ENCODE results near the gene TMX3.

The TMX3 gene

GRCh38 chr18:68714712-68715496 lies at the start of gene TMX3:
TMX3 (minus strand) TSS chr18:68715108; CDS start chr18:68714981, 127 bp downstream.
- peak; percentile 92 for DNase-seq (ENCODE audit: low spot score)

GRCh38 chr18:68764016-68764415 lies 49.1 kb upstream of the TMX3 start:
- no peak for DNase-seq (ENCODE audit: low spot score)

- no peak for DNase-seq (ENCODE audit: low spot score)
Measured at GRCh38 chr18:68763083-68763482, 48.2 kb upstream of the TMX3 start.

- no peak for DNase-seq (ENCODE audit: low spot score)
Measured at GRCh38 chr18:68759308-68759707, 44.4 kb upstream of the TMX3 start.

GRCh38 chr18:68757126-68757525 lies 42.2 kb upstream of the TMX3 start:
- no peak for DNase-seq (ENCODE audit: low spot score)

DNA sequence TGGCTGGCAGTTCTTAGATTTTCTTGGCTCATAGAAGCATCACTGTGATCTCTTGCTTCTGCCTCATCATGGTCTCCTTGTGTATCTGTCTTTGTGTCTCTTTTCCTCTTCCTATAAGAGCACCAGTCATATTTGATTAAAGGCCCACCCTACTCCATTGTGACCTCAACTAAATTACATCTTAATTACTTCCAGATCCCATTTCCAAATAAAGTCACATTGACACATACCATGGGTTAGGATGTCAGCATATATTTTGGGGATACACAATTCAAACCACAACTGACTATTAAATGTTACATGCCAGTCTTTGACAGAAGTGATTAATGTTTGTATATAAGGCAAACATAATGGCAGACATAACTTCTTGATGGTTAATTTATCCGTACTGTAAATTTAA lies 27.3 kb upstream of the TMX3 start:
- DNase-seq (ENCODE audit: low spot score): no peak

- DNase-seq (ENCODE audit: low spot score): no peak
Measured at GRCh38 chr18:68740966-68741365, 26.1 kb upstream of the TMX3 start.

- no peak for DNase-seq (ENCODE audit: low spot score)
Measured at GRCh38 chr18:68739462-68739861, 24.6 kb upstream of the TMX3 start.

DNA sequence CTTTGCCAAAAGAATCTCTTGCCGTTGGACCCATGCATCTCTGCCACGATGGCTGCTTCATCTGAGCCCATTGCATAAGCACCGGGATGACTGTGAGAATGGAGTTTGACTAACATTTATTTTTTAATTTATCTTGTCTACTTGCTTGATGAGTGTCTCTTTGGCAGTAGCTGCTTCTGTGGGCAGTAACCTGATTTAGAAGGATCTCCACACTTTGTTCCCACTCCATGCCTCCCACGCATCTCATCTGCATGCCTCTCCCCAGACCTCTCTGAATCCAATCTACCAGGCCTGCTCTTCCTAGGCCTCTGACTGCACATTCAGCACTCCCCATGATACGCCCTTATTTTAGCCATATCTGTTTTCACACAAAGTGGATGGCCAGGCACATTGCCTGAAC lies 23.7 kb upstream of the TMX3 start:
- DNase-seq (ENCODE audit: low spot score): no peak

- peak; percentile 45 for DNase-seq (ENCODE audit: low spot score)
Measured at GRCh38 chr18:68735483-68736343, 20.8 kb upstream of the TMX3 start.

GRCh38 chr18:68734308-68734707 lies 19.4 kb upstream of the TMX3 start:
- no peak for DNase-seq (ENCODE audit: low spot score)

DNA sequence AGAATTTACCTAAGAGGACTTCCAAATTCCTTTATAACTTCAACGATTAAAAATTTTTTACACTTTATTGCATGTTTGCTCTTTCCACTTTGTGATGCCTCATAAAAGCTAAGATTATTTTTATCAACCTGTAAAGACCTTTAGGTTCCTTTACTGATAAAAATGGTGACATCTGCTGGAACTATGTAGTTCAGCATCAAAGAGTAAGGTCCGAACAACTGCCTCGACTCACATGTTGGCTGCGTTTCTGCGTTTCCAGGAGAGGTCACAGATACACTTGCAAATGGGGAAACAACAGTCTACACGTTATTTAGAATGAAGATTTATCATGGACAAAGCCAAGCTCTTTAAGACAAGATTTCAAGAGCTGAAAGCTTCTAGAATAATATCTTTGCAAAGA lies 18.8 kb upstream of the TMX3 start:
- no peak for DNase-seq (ENCODE audit: low spot score)

DNA sequence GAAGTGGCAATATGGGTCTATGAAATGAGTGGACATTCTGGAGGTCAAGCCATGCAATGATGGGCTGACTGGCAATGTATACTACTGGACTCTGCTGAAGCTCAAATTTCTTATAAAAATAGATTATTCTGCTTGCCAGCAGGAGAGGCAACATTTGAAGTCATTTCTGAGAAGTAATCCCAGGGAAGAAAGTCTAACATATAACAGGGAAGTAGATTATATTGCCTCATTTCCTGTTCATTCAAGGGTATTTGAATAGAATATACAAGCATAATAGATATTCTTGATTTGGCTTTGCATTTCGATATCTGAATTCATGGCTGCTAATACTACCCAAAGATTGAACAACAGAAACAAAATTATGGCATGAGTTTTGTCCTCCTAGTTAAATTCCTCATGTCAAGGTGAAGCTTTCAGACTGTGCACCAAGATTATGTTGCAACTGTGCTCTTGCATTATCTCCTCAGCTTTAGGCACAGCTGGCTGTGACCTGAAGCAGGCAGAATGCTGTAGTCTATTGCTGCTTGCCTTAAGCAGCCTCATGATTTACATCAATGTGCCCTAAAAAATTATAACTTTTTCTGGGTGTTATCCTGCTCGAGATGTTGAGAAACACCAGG lies 13.3 kb upstream of the TMX3 start:
- DNase-seq (ENCODE audit: low spot score): no peak

DNA sequence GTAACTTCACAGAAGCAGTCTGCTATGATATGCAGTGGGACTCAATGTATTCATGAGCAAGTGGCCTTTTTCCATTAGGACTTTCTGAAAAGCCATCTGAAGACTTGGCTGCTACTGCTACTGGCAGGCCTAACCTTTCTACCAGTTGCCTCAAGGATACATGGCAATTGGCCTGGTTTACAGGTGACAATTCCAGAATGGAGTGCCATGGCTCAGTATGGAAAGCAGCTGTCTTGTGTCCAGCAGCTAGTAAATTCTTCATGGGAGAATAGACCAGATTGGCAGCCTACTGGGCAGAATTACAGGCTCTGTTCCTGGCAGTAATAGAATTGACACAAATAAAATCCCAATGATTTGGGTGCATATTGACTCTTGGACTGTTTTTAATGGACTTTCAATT lies 12.6 kb upstream of the TMX3 start:
- no peak for DNase-seq (ENCODE audit: low spot score)

- no peak for DNase-seq (ENCODE audit: low spot score)
Measured at GRCh38 chr18:68725346-68725745, 10.4 kb upstream of the TMX3 start.

DNA sequence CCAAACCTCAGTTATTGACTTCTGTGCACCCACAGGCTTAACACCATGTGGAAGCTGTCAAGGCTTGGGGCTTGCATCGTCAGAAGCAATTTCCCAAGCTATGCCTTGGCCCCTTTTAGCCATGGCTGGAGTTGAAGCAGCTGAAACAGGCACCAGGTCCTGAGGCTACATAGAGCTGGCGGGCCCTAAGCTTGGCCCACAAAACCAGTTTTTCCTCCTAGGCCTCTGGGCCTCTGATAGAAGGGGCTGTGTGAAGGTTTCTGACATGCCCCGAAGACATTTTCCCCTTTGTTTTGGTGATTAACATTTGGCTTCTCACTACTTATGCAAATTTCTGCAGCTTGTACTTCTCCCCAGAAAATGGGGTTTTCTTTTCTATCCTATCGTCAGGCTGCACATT lies 9.1 kb upstream of the TMX3 start:
- no peak for DNase-seq (ENCODE audit: low spot score)

DNA sequence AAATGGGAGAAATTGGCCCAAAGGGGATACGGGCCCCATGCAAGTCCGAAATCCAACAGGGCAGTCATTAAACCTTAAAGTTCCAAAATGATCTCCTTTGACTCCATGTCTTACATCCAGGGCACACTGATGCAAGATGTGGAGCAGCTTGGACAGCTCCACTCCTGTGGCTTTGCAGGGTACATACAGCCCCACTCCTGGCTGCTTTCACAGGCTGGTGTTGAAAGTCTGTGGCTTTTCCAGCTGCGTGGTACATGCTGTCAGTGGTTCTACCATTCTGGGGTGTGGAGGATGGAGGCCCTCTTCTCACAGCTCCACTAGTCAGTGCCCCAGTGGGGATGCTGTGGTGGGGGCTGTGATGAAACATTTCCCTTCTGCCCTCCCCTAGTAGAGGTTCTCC lies 8.6 kb upstream of the TMX3 start:
- DNase-seq (ENCODE audit: low spot score): no peak

- DNase-seq (ENCODE audit: low spot score): no peak
Measured at GRCh38 chr18:68722821-68723220, 7.9 kb upstream of the TMX3 start.

- peak; percentile 58 for DNase-seq (ENCODE audit: low spot score)
Measured at GRCh38 chr18:68721681-68722583, 7.0 kb upstream of the TMX3 start.

GRCh38 chr18:68714366-68714711 lies 569 bp downstream of the TMX3 start:
- no peak for DNase-seq (ENCODE audit: low spot score)

DNA sequence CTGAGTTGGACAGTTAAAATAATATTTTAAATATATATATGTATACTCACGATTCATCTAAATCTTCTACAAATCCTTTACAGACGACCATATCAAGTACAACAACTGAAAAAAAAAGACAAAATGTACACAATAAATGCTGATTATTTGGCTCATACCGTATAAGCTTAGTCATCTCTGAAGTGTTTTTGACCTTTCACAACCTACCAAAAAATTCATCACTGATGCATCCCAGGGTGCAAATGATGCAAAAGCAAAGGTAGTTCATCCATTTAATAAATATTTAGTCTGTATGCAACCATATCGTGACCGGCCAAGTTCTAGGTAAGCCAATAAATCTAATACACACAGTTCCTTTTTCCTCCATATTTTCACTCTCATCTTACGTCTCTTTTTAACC lies 1.1 kb downstream of the TMX3 start:
- peak; percentile 15 for DNase-seq (ENCODE audit: low spot score)

GRCh38 chr18:68713131-68713530 lies 1.8 kb downstream of the TMX3 start:
- DNase-seq (ENCODE audit: low spot score): no peak
